Amniotic epithelial cell (primary cell): ENCODE results near the gene HMCN1.
"Not testable (repeated sequence)": the region's sequence is repeated elsewhere in the genome, so short reads cannot be mapped to it uniquely, and the experiment has no call there.

Experiments
- DNase-seq: peaks from one replicate; pipeline ENCODE4 v3.0.0-alpha.2; 2010; ENCODE audit warnings: low read depth

Gene HMCN1

GRCh38 chr1:185741551-185741950, 7.4 kb downstream of the HMCN1 start:
- peak; percentile 7 for DNase-seq

- no peak for DNase-seq
These were observed 8.2 kb downstream of the HMCN1 start for GRCh38 chr1:185742403-185742802.

- DNase-seq = no peak
These were observed 11.0 kb downstream of the HMCN1 start for GRCh38 chr1:185745165-185745564.

GRCh38 chr1:185759061-185759460, 24.9 kb downstream of the HMCN1 start:
- DNase-seq = no peak

- no peak for DNase-seq
These were observed 27.6 kb downstream of the HMCN1 start for GRCh38 chr1:185761841-185762240.

- DNase-seq = no peak
These were observed 33.4 kb downstream of the HMCN1 start for GRCh38 chr1:185767508-185768120.

GRCh38 chr1:185768371-185768770, 34.2 kb downstream of the HMCN1 start:
- DNase-seq = no peak

GRCh38 chr1:185769136-185769535, 34.9 kb downstream of the HMCN1 start:
- no peak for DNase-seq

- no peak for DNase-seq
These were observed 40.2 kb downstream of the HMCN1 start for GRCh38 chr1:185774394-185774793.

- DNase-seq = no peak
These were observed 41.3 kb downstream of the HMCN1 start for GRCh38 chr1:185775501-185775900.

- DNase-seq = no peak
These were observed 42.3 kb downstream of the HMCN1 start for GRCh38 chr1:185776522-185776921.

GRCh38 chr1:185783860-185784259, 49.7 kb downstream of the HMCN1 start:
- DNase-seq = not testable (repeated sequence)

- no peak for DNase-seq
These were observed 51.4 kb downstream of the HMCN1 start for GRCh38 chr1:185785586-185785985.

- DNase-seq = peak; percentile 29
These were observed 52.3 kb downstream of the HMCN1 start for GRCh38 chr1:185786524-185786923.

- DNase-seq = no peak
These were observed 53.0 kb downstream of the HMCN1 start for GRCh38 chr1:185787238-185787637.

- DNase-seq = no peak
These were observed 54.2 kb downstream of the HMCN1 start for GRCh38 chr1:185788386-185788785.

- peak; percentile 41 for DNase-seq
These were observed 55.5 kb downstream of the HMCN1 start for GRCh38 chr1:185789501-185790193.

GRCh38 chr1:185790194-185790735, 56.1 kb downstream of the HMCN1 start:
- DNase-seq = peak; percentile 36

GRCh38 chr1:185792040-185792439, 57.8 kb downstream of the HMCN1 start:
- DNase-seq = no peak

- not testable (repeated sequence) for DNase-seq
These were observed 60.3 kb downstream of the HMCN1 start for GRCh38 chr1:185794495-185794894.

GRCh38 chr1:185795181-185795580, 61.0 kb downstream of the HMCN1 start:
- no peak for DNase-seq

GRCh38 chr1:185798505-185798904, 64.3 kb downstream of the HMCN1 start:
- no peak for DNase-seq

- no peak for DNase-seq
These were observed 69.0 kb downstream of the HMCN1 start for GRCh38 chr1:185803241-185803640.

GRCh38 chr1:185804206-185804605, 70.0 kb downstream of the HMCN1 start:
- peak; percentile 10 for DNase-seq
